Ovary (tissue), 9 donors: Measurements from ENCODE around the gene TENT4A. TPM values are rescaled to one million over a fixed set of nuclear protein-coding genes. Genes with fewer than 3 reads are reported as not detected.

Experiments used
- DNase-seq, 5 donors: peaks; one replicate each; pipeline ENCODE4 v3.0.0-alpha.2; 2019 to 2020
- H3K27ac ChIP-seq, 2 donors: fragments of 200-600 bp; one replicate each; pipeline versions ENCODE4 v1.5.1 to v1.8.0; 2019 to 2022
- H3K27me3 ChIP-seq: fragments of 200-600 bp; one replicate; pipeline ENCODE4 v1.8.0; 2022
- H3K36me3 ChIP-seq: fragments of 200-600 bp; sonication (generic); one replicate; pipeline ENCODE4 v1.5.1; 2019
- H3K4me1 ChIP-seq: one replicate; pipeline ENCODE4 v1.8.1; 2013; ENCODE audit warnings: mild to moderate bottlenecking, moderate library complexity; ENCODE audit not compliant: insufficient read depth
- H3K4me3 ChIP-seq: fragments of 200-600 bp; sonication (generic); one replicate; pipeline ENCODE4 v1.5.1; 2017
- H3K9me3 ChIP-seq, 2 donors: fragments of 200-600 bp in 1 of 2; sonication (generic) in 1 of 2; one replicate each; pipeline versions ENCODE4 v1.5.1 to v1.8.1; 2013 to 2019; ENCODE audit warnings: mild to moderate bottlenecking in 1 of 2, moderate library complexity in 1 of 2
- EP300 ChIP-seq: sonication (generic); formaldehyde crosslinking; IDR thresholded peaks from one replicate; pipeline ENCODE4 v1.6.1; 2017; ENCODE audit warnings: antibody characterized with exemption
- POLR2A ChIP-seq: fragments of 450-650 bp; IDR thresholded peaks from one replicate; pipeline ENCODE4 v1.6.1; 2017; ENCODE audit warnings: antibody characterized with exemption, mild to moderate bottlenecking, moderate library complexity
- WGBS, 3 donors: extraction: QIAGEN DNeasy Blood & Tissue Kit in 1 of 3; methylation state at CpG; one replicate each; pipeline versions ENCODE4 v1.1.5 to v1.1.7; 2013 to 2017; 5-methylcytosine and 5-hydroxymethylcytosine counted together
- intact Hi-C, 4 donors: fragments of 100-400 bp; cut with DNase I; formaldehyde crosslinking; loops; one replicate each; pipeline versions ENCODE4 v1.11.0 to v1.15.1; 2022 to 2023
- polyA plus RNA-seq, 2 donors: library from polyadenylated mRNA; stranded (reverse); fragments of 200-250 nt in 1 of 2; fragments of 350-450 nt in 1 of 2; fragmentation: Illumina TruSeq in 1 of 2; extraction: RNeasy Lipid Tissue Mini Kit (QIAGEN cat#74804) in 1 of 2; gene quantifications; one replicate each; pipeline ENCODE4 v1.2.3, GENCODE V29; 2013 to 2014
- total RNA-seq, 7 donors: library from RNA; depleted of rRNA in 2 of 7; stranded (reverse); fragments of >200 nt in 2 of 7; fragmentation: NEBNext Ultra II Directional in 3 of 7; extraction: Animal tissue kit (Norgen Biotek cat#: 25700) in 3 of 7; gene quantifications; one replicate each; pipeline versions ENCODE4 v1.1.0 to v1.2.4, GENCODE V29; 2016 to 2023
- TF ChIP-seq, protein P1 (sequence below), 3 donors: fragments of 450-650 bp in 2 of 3; fragments of 200-600 bp in 1 of 3; IDR thresholded peaks; one replicate each; pipeline versions ENCODE4 v1.5.1 to v1.8.0; 2016 to 2022; ENCODE audit warnings: antibody characterized with exemption in 3 of 3, mild to moderate bottlenecking in 1 of 3
- donor health status: DM: no; HTN: no; CAD: no; lungs with moderate emphysema.
- donor health status: DM: no; HTN: no; CAD: no.
- donor health status: Bipolar disorder and iron deficiency.
- donor health status: DM: yes; HTN: yes; CAD: no.
- donor health status: DM: no; HTN: no; CAD: no.
- donor health status: DM: yes; HTN: yes; CAD: no.

TENT4A gene
- total and polyA plus RNA-seq, 9 donors = 12.4 to 29.6 (median 22.9) TPM

DNA sequence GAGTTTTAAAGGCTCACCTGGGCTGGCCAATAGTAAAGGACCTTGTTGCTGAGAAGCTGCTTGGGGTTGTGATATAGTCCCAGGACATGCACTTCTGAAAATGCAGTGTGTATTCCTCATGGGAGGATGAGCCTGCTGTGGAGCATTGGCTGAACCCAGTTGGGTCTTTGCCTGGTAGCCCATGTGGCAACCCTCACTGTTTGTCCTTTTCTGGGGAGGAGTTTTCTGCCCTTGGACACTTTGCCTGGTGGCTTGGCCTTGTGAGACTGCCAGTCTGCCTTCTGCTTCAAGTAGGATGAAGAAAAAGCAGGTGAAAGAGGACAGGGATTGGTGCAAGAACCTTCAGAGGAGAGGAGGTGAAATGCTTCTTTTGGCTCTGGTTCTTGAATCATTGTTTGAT, 4.0 kb downstream of the TENT4A start:
- no peaks in the 10 kb centered on the region for H3K9me3 ChIP-seq
- DNase-seq = no peak
- H3K36me3 ChIP-seq = no peaks in the 10 kb centered on the region
- intact Hi-C loops = loop anchor here in 1 of 4 donors (10.0 kb wide), 1 partner anchor 342 kb away; the partner anchor contains the start of gene MED10
- TF ChIP-seq EP300 (no peak), POLR2A (no peak)
- TF ChIP-seq, protein P1, sequence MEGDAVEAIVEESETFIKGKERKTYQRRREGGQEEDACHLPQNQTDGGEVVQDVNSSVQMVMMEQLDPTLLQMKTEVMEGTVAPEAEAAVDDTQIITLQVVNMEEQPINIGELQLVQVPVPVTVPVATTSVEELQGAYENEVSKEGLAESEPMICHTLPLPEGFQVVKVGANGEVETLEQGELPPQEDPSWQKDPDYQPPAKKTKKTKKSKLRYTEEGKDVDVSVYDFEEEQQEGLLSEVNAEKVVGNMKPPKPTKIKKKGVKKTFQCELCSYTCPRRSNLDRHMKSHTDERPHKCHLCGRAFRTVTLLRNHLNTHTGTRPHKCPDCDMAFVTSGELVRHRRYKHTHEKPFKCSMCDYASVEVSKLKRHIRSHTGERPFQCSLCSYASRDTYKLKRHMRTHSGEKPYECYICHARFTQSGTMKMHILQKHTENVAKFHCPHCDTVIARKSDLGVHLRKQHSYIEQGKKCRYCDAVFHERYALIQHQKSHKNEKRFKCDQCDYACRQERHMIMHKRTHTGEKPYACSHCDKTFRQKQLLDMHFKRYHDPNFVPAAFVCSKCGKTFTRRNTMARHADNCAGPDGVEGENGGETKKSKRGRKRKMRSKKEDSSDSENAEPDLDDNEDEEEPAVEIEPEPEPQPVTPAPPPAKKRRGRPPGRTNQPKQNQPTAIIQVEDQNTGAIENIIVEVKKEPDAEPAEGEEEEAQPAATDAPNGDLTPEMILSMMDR (IDR thresholded peaks at IDR 0.05) = no peak
- H3K27ac ChIP-seq = no peak overlapping the region
- no peaks in the 10 kb centered on the region for H3K27me3 ChIP-seq
- no peak overlapping the region for H3K4me3 ChIP-seq
- peaks cover 39% of the 10 kb centered on the region for H3K4me1 ChIP-seq

DNA sequence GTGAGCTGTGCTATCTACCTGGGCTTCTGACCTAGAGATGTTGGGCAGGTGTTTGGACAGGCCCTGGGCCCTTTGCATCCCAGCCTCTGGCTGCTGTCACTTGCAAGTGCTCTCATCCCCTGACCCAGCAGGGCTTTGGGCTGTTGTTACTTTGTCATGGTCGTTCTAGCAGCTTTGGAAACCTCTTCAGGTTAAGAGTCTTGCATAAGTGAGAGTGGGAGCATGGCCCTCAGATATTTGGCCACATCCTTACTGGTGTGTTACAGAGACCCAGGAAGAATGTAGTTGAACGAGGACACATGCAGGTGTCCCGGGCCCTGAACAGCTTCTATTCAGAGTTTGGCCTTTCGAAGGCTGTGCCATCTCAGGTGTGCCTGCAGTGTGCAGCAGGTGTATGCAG, 4.5 kb downstream of the TENT4A start:
- Histone ChIP-seq H3K27me3 (no peaks in the 10 kb centered on the region), H3K36me3 (no peaks in the 10 kb centered on the region), H3K9me3 (no peaks in the 10 kb centered on the region), H3K4me3 (no peak overlapping the region), H3K27ac (no peak overlapping the region), H3K4me1 (peaks cover 39% of the 10 kb centered on the region)
- no peak for DNase-seq
- WGBS, 3 donors = 52 to 71% (median 63%) methylated on average over 4 of the region's 4 CpGs
- no peak for TF ChIP-seq EP300
- no peak for TF ChIP-seq POLR2A
- TF ChIP-seq, protein P1 (IDR thresholded peaks at IDR 0.05) = no peak
- intact Hi-C loops = loop anchor here in 1 of 4 donors (10.0 kb wide), 1 partner anchor 343 kb away; the partner anchor contains the start of gene MED10

DNA sequence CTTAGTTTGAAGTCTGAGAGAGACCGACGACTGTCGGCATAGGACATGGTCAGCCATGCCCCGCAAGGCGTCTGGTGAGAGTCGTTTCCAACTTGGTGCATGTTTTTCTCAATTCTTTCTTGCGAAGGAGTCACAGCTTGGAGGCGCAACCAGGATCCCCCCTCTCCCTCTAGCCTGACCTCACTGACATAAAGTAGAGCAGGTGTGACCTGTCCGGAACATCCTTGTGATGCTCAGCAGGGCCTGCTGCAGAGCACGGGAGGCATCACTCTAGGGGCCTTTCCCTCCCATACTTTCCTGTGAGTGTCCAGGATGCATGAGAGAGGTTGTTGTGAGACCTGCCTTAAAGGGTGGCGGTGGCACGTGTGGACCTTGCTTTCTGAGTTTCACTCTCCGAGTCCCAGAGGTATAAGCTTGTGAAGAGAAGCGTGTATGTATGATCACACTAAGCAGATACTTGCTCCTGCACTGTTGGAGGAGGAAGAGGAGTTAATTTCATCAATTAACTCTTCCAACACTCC, 5.0 kb downstream of the TENT4A start:
- Histone ChIP-seq H3K4me3 (no peak overlapping the region), H3K27me3 (no peaks in the 10 kb centered on the region), H3K9me3 (no peaks in the 10 kb centered on the region), H3K4me1 (peaks cover 42% of the 10 kb centered on the region), H3K36me3 (no peaks in the 10 kb centered on the region), H3K27ac (no peak overlapping the region)
- TF ChIP-seq, protein P1 (IDR thresholded peaks at IDR 0.05) = no peak
- intact Hi-C loops = loop anchor here in 1 of 4 donors (10.0 kb wide), 1 partner anchor 343 kb away; the partner anchor contains the start of gene MED10
- DNase-seq = peak in 1 of 5 donors; percentile 1
- 71 to 75% (median 71%) methylated on average over 14 of the region's 14 CpGs for WGBS, 3 donors

DNA sequence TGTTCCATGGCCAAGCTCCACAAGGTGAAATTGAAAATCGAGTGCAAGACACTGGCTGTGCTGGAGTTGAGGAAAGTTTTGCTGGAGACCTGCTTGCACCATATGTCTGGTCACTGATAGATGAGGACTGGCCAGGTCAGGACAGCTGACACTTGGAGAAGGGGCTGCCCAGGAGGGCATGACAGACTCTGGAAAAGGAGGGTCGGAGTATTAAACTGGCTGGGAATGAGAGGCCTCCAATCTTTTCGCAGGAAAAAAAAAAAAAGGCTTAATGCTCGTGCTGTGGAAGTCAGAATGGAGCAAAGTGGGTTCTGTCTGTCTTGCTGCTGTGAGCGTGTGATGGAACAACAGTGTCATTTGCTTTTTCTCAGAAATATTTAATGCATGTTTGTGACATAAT, 5.5 kb downstream of the TENT4A start:
- Histone ChIP-seq H3K27ac (no peak overlapping the region), H3K9me3 (no peaks in the 10 kb centered on the region), H3K27me3 (no peaks in the 10 kb centered on the region), H3K4me1 (peaks cover 46% of the 10 kb centered on the region), H3K36me3 (no peaks in the 10 kb centered on the region), H3K4me3 (no peak overlapping the region)
- intact Hi-C loops = loop anchor here in 1 of 4 donors (10.0 kb wide), 1 partner anchor 344 kb away; the partner anchor contains the start of gene MED10
- DNase-seq = peak in 1 of 5 donors; percentile 8
- WGBS, 3 donors = 52 to 62% (median 53%) methylated on average over 5 of the region's 5 CpGs
- TF ChIP-seq POLR2A (no peak), EP300 (no peak)
- TF ChIP-seq, protein P1 (IDR thresholded peaks at IDR 0.05) = no peak
